Lower leg skin (tissue), 3 donors: ENCODE measurements around the gene EEFSEC.

Experiments used
- CTCF ChIP-seq, 3 donors: fragments of 450-650 bp; IDR thresholded peaks; one replicate each; pipeline ENCODE4 v1.5.1; 2016; ENCODE audit warnings: antibody characterized with exemption in 3 of 3, mild to moderate bottlenecking in 3 of 3, moderate library complexity in 2 of 3
- POLR2A ChIP-seq, 2 donors: fragments of 450-650 bp; IDR thresholded peaks; one replicate each; pipeline ENCODE4 v1.6.1; 2016 to 2017; ENCODE audit warnings: antibody characterized with exemption in 2 of 2, mild to moderate bottlenecking in 1 of 2, moderate library complexity in 1 of 2

DNA sequence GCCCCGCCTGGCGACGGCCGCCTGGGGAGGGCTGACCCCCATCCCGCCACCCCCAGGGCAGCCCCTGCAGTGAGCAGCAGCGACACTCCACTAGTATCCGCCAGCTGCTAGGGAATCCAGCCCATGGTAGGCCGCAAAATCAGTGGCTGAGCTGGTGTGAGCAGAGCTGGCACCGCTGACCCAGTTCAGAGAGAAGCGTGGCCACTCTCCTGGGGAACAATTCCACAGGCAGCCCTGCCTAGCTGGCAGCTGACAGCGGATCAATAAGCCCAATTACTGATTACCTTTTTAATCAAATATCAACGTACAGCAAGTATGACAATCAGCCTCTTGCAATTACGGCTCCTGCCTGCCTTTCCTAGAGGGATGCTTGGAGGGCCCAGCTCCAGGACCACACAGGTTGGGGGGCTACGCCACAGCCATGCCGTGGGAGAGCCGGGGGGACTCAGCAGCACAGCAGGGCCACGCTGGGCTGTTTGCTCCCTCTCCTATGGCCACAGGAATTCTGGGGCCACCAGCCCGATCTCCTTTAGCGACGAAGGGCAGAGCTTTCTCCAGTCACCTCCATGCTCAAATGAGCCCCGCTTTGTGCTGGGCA is 299.5 kb downstream of the EEFSEC start:
- no peak for TF ChIP-seq CTCF (IDR thresholded peaks at IDR 0.05)
- TF ChIP-seq POLR2A (IDR thresholded peaks at IDR 0.05) = no peak
